ENCODE measurements around the gene PDZRN4. TPM values are rescaled to one million over a fixed set of nuclear protein-coding genes. Genes with fewer than 3 reads are reported as not detected.

PDZRN4 gene
- total and polyA plus RNA-seq, 2 of the 4 experiments (the other 2 are of a cell fraction), result not detected

DNA sequence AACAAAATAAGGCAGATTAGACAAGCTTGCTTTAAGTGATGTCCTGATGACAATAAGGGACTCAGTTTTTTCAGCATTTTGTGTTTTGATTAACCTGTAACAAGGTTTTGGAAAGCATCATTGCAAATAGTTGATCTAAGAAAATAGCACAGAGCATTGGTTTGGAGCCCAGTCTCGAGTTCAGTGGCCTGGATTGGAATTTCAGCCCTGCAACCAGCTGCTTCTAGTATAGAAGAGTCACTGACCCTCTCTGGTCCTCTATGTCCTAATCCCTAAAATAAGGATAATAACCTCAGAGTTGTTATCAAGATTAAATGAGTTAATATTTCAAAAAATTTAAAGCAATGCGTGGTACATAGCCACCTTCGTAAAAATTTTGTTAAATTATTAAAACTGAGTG lies 25.5 kb downstream of the PDZRN4 start:
- in situ Hi-C loops (cut with MboI; ENCODE audit: low sequenced_read_pairs) (no loop called here), intact Hi-C loops (cut with micrococcal nuclease) (no loop called here), dilution Hi-C loops (cut with HindIII; ENCODE audit: low sequenced_read_pairs, unreplicated experiment) (no loop called here)
- DNase-seq, result no peak
- Histone ChIP-seq H2BK5ac (ENCODE audit: low read depth, low read length, poor library complexity, severe bottlenecking) (no peak overlapping the region), H2AK5ac (ENCODE audit: low read depth, low read length) (no peak overlapping the region), H3K4ac (ENCODE audit: low read depth, low read length) (no peak overlapping the region), H3K4me2 (ENCODE audit: low read depth, low read length) (no peak overlapping the region), H4K91ac (ENCODE audit: insufficient read depth, low read depth, low read length) (no peak overlapping the region), H4K8ac (ENCODE audit: low read depth in 2 of 2, low read length in 2 of 2) (no peak overlapping the region), H3K9me1 (ENCODE audit: insufficient read depth, low read length) (no peaks in the 10 kb centered on the region), H4K5ac (ENCODE audit: low read depth, low read length) (no peak overlapping the region), H2BK15ac (ENCODE audit: low read depth, low read length) (no peak overlapping the region), H3K27ac (ENCODE audit: insufficient read depth, low read length) (no peak overlapping the region), H3K9me3 (ENCODE audit: control insufficient read depth, insufficient read depth, low read length) (no peaks in the 10 kb centered on the region), H2AFZ (replicated peaks; ENCODE audit: low read length, poor library complexity) (no peak overlapping the region), H3K79me1 (ENCODE audit: low read depth in 1 of 2, low read length in 2 of 2) (no peaks in the 10 kb centered on the region), H3K4me1 (ENCODE audit: control insufficient read depth, insufficient read depth, low read length) (no peaks in the 10 kb centered on the region), H2BK120ac (ENCODE audit: low read depth, low read length) (no peak overlapping the region), H3K14ac (replicated peaks; ENCODE audit: low read depth, low read length) (no peak overlapping the region), H3K36me3 (ENCODE audit: control insufficient read depth, insufficient read depth, low read length) (no peaks in the 10 kb centered on the region), H4K20me1 (ENCODE audit: insufficient read depth, low read length) (no peaks in the 10 kb centered on the region), H3K9ac (ENCODE audit: low read depth, low read length) (no peak overlapping the region), H2BK20ac (ENCODE audit: low read depth, low read length) (no peak overlapping the region), H3K18ac (ENCODE audit: low read depth, low read length) (no peak overlapping the region), H3K27me3 (ENCODE audit: control insufficient read depth, insufficient read depth, low read length) (no peaks in the 10 kb centered on the region), H3K4me3 (ENCODE audit: insufficient read depth, low read depth, low read length) (no peak overlapping the region), H2AK9ac (replicated peaks; ENCODE audit: low read depth, low read length, poor library complexity) (no peak overlapping the region), H3K23ac (ENCODE audit: low read depth, low read length) (no peak overlapping the region), H3K56ac (ENCODE audit: extremely low read depth, insufficient read depth, low read length) (no peak overlapping the region)
- no CpG with 5 or more reads among the region's 3 CpGs for WGBS, 2 experiments (ENCODE audit: extremely low coverage in 2 of 2, insufficient read length in 1 of 2)
- TF ChIP-seq MXI1 (IDR thresholded peaks at IDR 0.05; ENCODE audit: borderline replicate concordance, low read depth, low read length) (no peak), FOS (IDR thresholded peaks at IDR 0.05; ENCODE audit: low read depth, low read length) (no peak), RCOR1 (IDR thresholded peaks at IDR 0.05; ENCODE audit: insufficient replicate concordance, low read length) (no peak), SMC3 (IDR thresholded peaks at IDR 0.05; ENCODE audit: low read depth, low read length) (no peak), RAD21 (IDR thresholded peaks at IDR 0.05; ENCODE audit: low read length) (no peak), RFX5 (IDR thresholded peaks at IDR 0.05; ENCODE audit: low read depth, low read length) (no peak), MAZ (IDR thresholded peaks at IDR 0.05; ENCODE audit: borderline replicate concordance, low read depth, low read length) (no peak)
- TF ChIP-seq, protein P1, sequence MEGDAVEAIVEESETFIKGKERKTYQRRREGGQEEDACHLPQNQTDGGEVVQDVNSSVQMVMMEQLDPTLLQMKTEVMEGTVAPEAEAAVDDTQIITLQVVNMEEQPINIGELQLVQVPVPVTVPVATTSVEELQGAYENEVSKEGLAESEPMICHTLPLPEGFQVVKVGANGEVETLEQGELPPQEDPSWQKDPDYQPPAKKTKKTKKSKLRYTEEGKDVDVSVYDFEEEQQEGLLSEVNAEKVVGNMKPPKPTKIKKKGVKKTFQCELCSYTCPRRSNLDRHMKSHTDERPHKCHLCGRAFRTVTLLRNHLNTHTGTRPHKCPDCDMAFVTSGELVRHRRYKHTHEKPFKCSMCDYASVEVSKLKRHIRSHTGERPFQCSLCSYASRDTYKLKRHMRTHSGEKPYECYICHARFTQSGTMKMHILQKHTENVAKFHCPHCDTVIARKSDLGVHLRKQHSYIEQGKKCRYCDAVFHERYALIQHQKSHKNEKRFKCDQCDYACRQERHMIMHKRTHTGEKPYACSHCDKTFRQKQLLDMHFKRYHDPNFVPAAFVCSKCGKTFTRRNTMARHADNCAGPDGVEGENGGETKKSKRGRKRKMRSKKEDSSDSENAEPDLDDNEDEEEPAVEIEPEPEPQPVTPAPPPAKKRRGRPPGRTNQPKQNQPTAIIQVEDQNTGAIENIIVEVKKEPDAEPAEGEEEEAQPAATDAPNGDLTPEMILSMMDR (conservative IDR thresholded peaks at IDR 0.05; ENCODE audit: low read depth, low read length), result no peak
- POLR2A ChIA-PET (ENCODE audit: unreplicated experiment), result no interaction called here
- no peak for ATAC-seq (ENCODE audit: low read depth)
- CTCF ChIA-PET, result interaction anchor here (1.0 kb wide), 1 partner anchor 11 kb away, joined by 3 read pairs; no protein-coding TSS in a partner anchor
- no TSS peak for BruUV-seq (replicated peaks)

Data from IMR-90 (cell line).